NCI-H2196 (cell line): ENCODE data around the gene BCAR3.
"Not testable (repeated sequence)": the region's sequence is repeated elsewhere in the genome, so short reads cannot be mapped to it uniquely, and the experiment has no call there.

Experiments used
- DNase-seq: peaks from one replicate; lab custom pipeline; 2025; ENCODE audit not compliant: unreplicated experiment; lab: John Stamatoyannopoulos, UW

BCAR3 gene

DNA sequence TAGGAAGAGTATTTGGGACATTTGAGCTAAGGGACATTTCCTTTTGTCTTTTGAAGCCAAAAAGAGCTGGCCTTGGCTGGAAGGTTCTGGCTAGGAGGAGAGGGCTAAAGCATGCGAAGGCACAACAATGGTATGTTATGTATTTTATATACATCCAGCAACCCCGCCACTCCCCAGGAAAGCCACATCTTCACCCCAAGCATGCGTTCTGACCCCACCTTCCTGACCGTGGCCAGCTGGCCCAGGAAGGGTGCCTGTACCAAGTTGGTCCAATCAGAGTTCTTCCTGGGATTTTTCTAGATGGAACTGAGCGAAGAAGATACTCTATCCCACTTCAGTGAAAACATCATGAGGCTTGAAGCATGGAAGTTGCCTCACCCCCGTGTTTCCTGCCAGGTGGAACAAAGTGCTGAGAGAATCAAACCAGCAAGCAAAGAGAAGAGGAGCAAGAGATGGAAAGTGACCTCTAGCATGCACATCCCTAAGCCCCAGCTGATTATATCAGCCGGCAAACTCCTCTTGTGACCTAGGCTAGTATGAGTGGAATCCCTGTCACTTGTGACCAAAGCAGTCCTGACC, 82.7 kb downstream of the BCAR3 start:
- DNase-seq = no peak

DNA sequence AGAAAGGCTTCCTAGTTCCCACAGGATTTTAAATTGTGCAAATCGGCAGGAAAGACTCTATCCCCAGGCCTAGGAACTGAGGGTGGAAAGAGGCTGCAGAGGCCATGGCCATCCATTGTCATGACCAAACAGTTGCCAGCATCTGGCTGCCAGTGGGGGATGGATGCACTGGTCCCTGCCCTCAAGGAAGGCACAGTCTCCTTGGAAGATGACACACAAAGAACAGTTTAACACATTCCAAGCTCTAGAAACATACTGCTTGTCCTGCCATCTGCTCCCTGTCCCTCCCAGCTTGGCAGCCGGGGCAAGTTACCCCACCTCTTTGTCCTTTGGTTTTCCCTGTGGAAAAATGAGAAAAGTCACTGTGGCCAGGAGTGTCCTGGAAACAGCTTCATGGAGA, 83.2 kb downstream of the BCAR3 start:
- DNase-seq = no peak

DNA sequence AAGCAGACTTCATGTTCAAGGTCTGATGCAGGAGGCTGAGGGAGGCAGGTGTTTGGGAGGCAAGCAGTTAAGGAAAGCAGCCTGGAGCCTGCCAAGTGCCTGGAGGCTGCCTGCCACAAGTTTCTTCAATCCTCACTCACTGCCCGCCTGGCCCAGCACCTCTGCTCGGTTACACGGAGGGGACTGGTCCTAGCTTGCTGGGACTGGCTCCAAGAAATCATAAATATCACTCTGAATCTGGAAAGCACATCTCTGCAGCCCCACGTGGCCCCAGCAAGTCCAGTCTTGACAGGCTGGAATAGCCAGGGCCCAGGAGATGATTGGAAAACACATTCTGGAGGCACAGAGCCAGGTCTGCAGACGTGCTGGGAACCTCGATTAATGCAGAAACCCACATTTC, 83.9 kb downstream of the BCAR3 start:
- peak; percentile 32 for DNase-seq

DNA sequence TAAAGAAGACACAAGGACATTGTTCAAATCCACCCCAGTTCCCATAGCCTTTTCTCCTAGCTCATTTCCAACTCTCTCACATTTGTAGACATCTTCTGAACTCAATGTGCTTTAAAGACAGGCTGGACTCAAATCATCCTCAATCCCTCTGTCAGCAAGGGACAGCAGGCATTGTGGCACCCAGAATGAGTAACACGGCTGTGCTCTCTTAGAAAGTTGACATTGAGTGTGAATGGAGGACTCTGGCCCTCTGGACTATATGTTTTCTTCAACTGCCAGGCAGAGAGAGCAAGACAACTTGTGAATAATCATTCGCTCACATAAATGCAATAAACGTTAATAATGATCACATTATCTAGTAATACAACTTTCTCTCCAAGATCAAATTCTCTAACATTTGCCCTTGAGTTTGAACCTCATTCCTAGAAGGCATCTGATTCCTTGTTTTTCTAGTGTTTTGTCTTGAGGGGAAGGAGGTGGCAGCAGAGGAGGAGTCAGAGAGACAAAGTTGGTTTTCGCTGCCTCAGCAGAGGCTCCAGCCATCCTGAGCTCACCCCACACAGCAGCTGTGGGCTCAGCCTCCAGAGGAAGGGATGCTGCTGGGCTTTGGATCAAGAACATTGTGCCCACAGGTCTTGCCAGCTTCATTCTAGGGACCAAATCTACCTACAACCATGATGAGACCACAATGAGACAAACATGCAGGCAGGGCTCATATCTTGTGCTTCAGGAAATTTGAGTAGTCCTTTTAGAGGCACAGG, 85.1 kb downstream of the BCAR3 start:
- DNase-seq = no peak

DNA sequence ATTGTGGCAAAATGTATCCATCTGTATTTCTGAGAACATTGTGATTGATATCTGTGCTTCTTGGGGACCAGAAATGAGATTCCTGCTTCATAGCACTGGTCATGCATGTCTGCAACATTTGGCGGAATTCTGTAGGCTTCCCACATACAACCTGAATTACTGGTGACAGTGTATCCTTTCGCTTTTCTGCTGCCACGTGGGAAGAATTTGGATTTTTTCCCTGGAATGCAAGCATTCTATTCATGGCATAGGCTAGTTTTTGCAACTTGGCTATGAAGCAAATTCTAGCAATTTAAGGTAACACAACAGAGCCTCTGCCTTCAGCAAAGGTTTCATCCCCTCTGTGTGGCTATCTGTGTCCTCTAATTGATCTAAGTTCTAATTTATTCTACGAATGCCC, 85.9 kb downstream of the BCAR3 start:
- DNase-seq = no peak

DNA sequence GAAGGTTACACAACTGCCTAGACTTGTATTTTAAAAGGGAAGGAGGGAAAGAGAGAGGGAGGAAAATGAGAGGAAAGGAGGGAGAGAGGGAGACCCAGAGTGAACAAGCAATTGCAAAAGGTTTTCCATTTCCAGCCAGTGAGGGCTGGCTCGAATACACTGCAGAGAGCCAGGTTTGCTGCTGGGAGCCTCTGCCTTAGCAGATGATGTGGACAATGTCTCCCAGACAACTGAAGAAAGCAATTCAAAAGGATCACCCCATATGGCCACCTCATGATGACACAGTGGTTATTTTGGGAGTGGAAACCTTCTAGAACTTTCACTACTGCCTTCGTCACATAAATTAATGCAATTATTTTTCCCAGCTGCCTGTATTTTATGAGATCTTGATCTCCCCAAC, 86.4 kb downstream of the BCAR3 start:
- DNase-seq = no peak

DNA sequence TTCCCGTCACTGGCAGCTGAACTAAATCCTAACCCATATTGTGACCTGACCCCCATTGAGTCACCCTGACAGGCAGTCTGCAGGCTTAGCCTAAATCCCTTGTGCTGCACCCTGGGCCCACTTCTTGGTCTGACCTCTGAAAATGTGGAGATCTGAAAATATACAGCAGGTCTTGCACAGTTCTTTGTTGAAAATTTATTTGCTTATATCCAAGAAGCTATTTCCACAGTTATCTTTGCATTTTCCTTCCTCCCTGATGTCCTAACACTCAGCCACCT, 87.1 kb downstream of the BCAR3 start:
- no peak for DNase-seq

DNA sequence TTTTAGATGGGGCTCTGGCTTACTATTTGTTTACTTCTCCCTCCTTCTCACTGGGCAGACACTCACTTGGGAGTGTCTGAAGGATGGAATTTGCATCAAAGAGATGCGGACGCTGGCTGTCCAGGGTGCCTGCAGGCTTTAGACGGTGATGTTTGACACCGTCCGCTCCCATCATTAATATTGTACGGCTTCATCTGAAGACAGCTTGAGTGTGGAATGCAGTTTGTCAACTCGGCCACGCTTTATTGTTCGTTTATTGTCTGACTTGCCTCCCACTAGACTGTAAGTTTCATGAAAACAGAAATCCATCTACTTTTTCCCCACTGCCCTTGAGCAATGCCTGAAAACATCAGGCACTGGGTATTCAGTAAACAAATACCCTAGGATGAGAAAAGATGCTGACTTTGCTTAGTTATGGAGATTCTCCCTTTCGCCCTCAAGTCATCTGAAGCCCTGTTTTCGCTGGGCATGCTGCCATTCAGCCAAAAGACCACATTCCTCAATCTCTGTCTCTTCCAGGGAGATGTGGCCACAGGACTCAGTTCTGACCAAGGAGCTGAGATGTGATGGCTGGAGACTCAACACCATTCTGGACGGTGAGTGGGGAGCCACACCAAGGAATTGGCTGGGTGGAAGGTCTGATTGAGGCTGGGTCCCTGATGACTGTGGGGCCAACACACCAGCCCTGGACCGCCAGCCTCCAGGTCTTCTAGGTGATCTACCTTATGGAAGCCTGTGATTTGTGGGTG, 87.6 kb downstream of the BCAR3 start:
- no peak for DNase-seq

DNA sequence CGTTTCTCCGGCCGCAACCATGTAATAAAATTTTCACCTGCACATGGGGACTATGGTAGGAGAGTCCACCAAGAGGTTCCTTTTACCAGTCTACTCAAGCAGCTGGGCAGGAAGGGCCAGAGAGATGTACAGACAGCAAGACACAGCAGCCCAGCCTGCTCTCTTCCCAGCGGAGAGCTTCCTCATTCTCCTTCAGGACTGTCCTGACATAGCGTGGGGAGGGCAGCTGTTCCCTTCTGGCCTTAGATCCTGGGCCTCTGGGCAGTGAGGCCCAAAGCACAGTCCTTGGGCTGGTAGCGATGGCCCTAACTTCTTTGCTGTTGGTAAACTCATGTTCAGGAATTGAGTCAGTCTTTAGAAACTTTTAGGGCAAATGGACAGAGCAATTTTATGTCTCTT, 89.1 kb downstream of the BCAR3 start:
- DNase-seq = no peak

DNA sequence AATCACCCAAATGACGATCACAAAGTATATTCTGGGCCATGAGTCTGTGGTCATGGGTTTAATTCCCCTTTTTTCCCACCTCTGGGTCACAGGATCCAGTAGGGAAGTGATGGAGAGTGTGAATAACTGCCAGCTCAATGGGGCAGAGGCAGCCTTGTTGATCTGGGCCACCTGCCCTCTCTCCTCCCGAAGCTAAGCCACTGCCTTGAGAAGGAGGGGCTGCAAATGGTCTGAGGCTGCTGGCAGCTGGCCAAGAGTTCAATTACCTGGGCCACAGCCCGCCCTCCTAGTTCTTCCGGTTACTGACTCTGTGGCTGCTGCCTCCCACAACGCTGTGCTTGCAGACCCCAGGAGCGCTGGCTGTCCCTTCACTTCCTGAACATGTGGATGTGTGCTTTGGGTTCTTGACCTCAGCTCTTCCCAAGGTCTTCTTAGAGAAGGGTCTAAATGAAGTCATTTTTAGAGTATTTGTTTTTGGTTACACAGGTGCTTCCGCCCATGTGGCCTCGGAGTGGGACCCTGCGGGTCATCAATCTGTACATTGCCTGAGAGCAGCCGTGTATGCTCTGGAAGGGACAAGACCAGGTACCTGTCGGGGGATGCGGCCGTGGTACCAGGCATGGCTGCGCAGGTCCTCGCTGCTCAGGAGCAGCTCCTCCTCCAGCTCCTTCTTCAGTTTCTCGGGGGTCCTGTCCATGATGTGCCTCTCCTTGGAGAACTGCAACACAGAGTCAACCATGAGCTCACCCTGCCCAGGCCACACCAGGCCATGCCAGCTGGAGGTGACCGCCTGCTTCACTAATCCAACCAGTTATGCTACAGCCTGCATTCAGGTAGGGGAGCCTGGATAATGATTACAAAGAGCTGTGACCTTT, 89.7 kb downstream of the BCAR3 start:
- peak; percentile 94 for DNase-seq

DNA sequence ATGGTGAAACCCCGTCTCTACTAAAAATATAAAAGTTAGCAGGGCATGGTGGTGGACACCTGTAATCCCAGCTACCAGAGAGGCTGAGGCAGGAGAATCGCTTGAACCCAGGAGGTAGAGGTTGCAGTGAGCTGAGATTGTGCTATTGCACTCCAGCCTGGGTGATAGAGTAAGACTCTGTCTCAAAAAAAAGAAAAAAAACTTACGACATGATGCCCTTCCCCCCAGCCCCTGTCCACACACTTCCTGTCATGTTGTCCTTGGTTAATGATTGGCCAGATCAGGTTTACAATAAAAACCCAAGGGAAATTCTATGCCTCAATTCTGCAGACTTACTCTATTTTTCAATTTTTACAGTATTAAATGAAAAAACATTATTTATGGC, 90.4 kb downstream of the BCAR3 start:
- DNase-seq = not testable (repeated sequence)

DNA sequence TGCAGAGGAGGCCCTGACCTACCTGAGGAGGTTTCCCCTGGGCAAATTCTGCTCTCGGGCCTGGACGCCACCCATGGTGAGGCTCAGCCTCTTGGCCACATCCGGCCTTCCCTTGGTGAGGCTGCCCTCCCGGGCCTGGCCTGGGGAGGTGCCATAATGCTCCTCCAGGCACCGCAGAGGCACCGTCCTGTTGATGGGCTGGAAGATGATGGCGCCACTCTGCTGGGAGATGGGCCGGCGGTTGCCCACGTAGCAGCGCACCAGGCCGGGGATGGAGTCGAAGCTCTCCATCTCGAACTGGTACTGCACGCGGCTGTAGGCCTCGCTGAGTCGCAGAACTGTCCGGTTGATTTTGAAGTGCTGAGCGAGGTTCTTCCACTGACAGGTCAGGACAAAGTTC, 92.7 kb downstream of the BCAR3 start:
- DNase-seq = no peak

DNA sequence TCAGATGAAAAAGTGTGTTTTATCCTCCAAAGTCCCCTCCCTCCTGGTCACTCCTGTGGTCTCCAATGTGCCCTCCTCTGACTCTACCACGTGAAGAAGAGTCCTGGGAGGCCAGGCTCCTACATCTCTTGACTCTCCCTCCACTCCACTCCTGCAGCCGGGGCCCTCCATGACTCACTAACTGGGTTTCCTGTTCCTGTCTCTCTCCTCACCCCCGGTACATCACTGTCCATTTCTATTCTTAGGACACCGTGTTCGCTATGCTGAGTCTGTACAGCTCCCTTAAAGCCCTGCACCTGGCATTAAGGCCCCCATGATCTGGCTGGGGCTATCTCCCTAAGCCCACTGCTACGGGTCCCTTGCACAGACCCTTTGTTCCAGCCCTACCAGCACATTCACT, 93.4 kb downstream of the BCAR3 start:
- DNase-seq = no peak

DNA sequence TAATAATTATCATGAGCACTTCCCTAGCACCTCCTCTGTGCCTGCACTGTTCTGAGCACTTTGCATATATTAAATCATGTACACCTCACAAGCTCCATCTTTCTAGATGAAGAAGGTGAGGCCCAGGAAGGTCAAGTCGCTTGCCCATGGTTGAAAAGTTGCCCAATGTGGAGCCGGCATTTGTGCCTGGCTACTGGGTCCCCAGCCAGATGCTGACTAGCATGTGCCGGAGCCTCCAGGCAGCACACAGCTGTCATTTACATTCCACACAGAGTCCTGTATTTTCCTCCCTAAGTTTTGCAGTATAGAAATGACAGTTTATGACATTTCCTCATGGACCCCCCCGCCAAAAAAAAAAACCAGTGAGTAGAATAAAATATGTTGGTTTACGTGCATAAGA, 94.3 kb downstream of the BCAR3 start:
- no peak for DNase-seq

DNA sequence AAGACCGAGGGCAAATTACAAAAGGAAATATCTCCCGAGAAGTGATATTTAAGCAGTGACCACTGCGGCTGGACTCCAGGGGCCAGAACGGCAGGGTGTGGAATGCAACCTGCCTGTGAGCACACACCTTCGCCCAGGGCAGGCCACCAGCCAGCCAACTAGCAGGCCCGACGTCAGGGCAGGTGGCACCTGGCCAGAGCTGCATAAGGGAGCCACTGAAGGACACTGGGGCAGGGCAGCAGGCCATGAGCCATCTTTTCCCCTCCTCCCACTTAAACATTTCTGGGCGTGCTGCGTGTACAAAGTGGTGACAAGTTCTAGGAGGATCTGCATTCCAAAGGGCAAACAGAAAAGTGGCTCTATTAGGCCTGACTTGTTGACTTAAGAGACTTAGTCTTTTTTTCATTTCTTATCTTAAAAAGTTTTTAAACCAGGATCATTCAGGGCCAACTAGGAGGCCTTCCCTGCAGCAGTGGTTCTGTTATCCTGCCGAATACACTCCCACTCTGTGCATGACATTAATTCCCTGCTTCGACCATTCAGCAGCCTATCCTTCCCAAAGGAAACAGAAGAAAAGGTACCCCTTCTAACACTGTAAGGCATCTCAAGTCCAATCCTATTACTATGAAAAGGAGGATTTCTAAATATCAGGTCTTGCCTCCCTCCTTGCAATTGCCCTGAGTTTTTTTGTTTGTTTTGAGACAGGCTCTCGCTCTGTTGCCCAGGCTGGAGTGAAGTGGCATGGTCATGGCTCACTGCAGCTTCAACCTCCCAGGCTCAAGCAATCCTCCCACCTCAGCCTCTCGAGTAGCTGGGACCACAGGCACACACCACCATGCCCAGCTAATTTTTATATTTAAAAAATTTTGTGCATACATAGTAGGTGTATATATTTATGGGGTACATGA, 96.3 kb downstream of the BCAR3 start:
- DNase-seq = peak; percentile 87

DNA sequence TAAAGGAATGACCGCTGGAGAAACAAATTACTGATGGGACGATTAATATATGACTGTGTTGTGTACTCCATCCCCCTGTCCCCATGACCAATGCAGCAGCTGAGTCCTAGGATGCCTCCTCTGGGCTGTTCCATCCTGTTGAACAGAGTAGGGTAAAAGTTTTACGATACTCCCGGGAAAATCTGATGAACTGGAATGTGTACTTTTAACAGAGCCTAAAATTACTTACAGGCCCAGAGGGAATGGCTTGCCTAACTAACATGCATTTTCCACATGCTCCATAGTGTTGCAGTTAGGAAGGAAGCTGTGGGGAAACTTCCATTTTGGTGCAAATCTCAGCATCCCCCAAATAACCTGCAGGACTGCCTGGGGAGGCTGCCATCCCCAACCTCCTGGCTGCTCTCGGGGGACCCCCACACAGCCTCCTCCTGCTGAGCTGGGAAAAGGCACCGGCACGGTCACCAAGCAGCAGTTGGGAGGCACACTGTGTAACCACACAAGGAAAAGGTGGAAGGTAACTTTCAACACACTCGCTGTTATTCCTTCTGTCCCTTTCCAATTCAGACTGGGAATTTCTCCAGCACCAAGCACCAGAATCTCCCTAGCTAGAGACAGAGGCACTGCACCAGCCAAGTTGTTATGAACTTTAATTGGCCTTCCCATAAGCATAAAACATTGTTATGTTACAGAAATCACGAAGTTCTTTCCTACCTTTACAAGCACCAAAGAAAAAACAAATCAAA, 97.2 kb downstream of the BCAR3 start:
- DNase-seq = no peak

DNA sequence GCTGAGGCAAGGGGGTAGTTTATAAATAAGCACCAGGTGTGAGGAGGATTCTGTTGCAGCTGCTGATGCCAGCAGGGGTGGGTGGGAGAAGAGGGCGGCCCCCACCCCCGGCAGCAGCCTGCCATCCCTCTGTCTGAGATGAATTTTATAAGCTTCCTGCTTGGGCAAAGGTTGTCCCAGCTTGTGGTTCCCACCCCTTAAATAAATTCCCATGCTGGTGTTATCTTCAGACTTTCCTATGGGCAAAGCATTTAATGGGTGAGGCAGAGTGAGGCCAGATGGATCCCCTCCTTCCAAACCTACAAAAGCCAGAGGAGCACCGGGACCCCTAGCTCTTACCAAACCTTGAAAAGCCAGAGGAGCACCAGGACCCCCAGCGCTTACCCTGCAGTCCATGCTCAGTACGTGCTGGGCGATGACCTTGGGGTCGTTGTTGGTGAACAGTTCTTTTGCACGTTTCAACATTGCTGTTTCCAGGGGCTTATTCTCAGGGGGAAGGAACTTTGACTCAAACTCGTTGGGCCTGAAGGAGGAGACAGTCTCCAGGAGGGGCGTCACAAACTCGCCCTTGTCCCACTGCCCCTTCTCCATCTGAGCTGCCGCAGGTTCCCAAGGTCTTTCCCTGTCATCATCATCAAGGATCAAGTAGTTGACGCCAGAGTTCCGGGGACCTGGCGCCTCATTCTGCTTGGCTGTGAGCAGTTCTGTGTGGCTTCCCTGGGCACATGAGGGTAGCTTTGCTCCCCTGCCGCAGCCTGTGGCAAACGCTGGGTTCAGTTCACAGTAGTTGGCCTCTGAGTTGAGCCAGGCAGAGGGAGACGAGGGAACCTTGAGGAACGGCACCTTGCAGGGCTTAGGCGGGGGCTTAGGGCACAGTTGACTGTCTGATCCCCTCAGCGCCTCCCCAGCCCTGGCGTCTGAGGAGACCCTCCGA, 99.5 kb downstream of the BCAR3 start:
- no peak for DNase-seq

DNA sequence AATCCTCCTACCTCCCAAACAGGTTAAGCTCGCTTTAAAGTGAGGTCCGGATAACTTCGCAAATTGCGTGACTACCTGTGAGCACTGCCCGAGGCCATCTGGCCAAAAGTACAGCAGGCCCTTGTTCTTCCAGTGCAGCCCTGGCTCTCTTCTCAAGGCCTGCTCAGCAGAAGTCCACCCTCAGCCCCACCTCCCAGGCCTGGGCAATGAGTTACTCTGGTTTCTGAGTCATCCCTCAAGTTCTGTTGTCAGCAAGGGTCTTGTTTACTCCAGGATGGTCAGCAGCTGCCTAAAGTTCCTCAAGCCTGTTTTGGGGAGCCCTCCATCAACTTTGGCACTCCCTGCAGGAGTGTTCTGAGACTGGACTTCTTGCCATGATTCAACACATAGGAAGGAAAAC, 101.7 kb downstream of the BCAR3 start:
- DNase-seq = no peak
